NCI-H69 (cell line): ENCODE data around the gene C11orf52.
"Not testable (repeated sequence)": the region's sequence is repeated elsewhere in the genome, so short reads cannot be mapped to it uniquely, and the experiment has no call there.

ENCODE experiments used
- DNase-seq: peaks from one replicate; lab custom pipeline; 2025; lab: John Stamatoyannopoulos, UW

C11orf52 gene

DNA sequence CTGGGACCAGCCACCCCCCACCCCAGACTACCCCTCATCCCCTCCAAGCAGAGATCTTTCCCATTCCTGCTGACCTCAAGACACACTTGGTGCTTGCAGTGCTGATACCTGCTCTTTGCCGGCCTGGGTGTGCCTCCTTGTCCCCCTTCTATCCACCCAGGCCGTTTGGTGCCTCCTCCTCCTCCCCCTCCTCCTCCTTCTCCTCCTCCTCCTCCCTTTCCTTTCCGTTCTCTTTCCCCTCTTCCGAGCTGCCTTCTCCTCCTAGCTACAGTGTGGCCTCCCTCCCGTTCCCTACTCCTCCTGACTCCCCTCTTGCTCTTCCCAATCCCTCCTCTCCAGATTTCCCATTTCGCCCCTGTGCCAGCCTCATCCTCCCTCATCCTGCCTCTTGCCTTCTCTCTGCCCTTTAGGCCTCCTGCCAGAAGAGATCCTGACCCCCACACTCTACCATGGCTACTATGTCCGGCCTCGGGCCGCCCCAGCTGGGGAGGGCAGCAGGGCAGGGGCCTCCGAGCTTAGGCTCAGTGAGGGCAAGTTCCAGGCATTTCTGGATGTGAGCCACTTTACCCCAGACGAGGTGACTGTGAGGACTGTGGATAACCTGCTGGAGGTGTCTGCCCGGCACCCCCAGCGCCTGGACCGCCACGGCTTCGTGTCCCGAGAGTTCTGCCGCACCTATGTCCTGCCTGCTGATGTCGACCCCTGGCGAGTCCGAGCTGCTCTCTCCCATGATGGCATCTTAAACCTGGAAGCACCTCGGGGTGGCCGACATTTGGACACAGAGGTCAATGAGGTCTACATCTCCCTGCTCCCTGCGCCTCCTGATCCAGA is 5.5 kb upstream of the C11orf52 start:
- DNase-seq, result no peak

DNA sequence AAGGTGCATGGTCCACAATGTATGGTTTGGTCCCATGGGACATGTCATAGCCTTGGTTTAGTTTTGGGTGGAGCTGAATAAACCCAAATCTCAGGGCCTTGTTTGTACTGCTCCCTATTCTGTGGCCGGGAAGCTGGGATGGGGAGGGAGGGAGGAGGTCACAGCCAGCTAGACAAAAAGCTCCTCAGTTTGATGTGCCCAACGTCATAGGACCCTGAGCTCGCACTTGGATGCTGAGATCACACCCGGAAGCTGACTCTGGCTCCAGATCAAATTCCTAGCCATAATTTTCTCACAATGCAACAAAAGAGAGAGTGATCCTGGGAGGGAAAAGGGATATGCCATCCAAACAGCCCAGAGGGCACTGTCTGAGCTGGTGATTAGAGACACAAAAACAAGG is 4.7 kb upstream of the C11orf52 start:
- peak; percentile 91 for DNase-seq

DNA sequence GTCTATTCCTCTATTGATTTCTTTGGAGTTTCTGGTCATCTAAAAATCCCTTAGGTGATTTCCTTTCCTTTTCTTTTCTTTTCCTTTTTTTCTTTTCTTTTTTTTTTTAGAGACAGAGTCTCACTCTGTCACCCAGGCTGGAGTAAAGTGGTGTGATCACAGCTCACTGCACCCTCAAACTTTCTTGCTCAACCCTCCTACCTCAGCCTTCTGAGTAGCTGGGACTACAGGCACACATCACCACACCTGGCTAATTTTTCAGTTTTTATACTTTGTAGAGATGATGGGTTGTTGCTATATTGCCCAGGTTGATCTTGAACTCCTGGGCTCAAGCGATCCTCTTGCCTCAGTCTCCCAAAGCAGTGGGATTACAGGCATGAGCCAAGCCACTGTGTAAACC is 1.9 kb upstream of the C11orf52 start:
- DNase-seq, result no peak

DNA sequence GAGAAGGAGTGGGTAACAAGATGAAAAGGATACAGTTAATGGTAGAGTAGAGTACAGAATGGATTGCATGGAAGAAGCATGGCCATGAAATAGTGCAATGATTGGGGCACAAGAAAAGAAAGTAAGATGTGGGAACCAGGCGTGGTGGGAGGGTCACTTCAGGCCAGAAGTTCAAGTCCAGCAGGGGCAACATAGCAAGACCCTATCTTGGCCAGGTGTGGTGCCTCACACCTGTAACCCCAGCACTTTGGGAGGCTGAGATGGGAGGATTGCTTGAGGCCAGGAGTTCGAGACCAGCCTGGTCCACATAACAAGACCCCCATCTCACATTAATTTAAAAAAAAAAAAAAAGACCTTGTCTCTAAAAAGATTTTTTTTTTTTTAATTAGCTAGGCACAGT is 1.4 kb upstream of the C11orf52 start:
- no peak for DNase-seq

DNA sequence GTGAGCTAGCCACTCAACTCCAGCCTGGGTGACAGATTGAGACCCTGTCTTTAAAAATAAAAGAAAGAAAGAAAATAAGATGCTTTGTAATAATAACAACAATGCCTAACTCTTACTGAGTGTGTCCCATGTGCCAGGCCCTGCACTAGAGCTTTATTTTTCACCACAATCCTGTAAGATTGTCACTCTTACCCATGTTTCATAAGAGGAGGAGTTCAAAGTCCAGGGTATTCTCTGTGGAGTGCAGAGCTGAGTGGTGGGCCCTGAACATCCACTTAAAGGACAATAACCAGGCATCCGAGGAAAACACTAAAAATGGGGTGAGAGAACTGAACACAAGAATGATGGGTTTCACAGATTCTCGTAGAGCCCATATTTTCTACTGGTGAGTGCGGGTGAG is 925 bp upstream of the C11orf52 start:
- no peak for DNase-seq

DNA sequence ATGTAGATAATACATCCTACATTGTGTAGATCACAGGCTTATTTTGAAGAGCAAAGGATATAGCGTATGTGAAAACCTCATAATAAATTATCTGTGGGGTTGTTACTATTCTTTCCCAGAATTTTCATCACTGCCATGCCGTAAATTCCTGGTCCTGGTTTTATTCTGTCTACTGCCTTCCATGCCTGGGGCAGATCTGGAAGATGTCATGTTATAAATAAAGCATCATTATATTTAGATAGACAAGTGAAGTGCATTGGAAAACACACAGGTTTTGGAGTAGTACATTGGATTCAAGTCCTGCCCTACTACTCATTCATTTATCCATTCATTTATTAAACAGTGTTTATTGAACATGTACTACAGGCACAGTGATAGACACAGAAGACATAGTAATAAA is 2.2 kb downstream of the C11orf52 start:
- no peak for DNase-seq

DNA sequence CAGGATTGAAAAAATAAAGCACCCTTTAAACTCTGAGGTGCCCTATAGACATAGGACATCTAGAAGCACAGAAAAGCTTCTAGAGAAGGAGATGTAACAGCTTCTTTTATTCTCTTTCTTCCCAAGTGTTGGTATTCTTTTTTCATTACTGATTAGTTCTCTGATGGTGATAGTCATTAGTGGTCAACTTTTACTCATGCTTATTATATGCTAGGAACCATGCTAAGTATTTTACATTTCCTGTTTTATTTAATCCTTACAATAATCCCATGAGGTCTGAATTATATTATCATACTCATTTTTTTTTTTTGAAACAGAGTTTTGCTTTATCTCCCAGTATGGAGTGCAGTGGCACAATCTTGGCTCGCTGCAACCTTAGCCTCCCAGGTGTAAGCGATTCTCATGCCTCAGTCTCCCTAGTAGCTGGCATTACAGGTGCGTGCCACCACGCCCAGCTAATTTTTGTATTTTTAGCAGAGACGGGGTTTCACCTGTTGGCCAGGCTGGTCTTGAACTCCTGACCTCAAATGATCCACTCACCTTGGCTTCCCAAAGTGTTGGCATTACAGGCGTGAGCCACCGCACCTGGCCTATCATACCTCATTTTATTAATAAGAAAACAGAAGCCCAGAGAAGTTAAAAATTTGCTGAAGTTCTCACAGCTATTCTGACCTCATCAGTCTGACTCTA is 3.0 kb downstream of the C11orf52 start:
- DNase-seq, result no peak

DNA sequence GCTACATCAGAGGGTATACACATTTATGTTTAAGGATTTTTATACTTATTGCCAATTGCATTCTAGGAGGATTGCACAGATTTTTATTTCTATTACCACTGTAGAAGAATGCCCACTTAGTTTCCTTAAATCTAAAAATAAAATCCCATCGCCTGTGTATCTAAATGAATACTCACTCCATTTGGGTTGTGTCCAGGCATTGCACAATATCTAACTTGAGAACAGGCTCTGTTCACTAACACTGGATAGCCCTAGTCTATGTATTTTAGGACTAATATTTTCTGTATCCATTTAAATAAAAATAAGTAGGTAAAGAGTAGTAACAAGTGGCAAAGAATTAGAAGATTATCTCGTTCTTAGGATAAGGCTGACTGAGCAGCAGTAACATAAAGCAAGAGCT is 4.1 kb downstream of the C11orf52 start:
- peak; percentile 41 for DNase-seq

DNA sequence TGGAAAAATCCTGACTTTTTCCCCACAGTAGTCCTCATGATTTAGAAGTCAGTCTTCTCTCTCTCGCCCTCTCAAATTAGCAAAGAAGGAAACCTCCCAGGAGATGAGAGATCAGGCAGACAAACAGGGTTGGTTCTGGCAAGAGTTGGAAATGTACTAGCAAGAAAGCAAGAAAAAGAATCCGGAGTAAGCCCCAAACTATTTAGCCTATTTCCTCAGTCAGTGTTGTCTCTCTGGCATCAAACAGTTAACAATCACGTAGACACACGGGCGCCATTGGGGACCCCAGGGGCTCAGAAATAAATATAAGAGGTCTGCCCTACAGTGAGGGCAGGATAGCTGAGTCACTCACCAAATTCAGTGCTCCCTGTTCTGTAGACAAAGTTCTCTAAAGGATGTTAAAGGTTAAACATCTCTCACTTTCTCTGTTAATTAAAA is 4.7 kb downstream of the C11orf52 start:
- DNase-seq, result peak; percentile 66

DNA sequence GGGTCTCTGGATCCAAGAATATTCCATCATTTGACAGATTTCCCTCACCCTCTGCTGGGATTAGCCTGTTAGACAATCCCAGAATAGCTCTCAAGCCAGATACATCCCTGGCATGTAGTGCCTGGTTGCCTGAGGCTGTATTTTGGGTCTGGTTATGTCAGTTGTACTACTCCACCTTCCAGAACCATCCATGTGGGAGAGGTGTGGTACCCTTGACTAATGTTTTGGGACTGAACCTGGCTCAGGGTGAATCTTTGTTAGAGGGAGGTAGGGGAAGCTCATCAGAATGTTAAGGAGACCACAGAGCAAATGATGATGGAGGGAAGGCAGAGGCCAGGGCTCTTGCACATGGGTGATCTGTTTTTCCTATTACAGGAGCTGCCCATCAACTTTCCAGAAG is 5.2 kb downstream of the C11orf52 start:
- peak; percentile 55 for DNase-seq

DNA sequence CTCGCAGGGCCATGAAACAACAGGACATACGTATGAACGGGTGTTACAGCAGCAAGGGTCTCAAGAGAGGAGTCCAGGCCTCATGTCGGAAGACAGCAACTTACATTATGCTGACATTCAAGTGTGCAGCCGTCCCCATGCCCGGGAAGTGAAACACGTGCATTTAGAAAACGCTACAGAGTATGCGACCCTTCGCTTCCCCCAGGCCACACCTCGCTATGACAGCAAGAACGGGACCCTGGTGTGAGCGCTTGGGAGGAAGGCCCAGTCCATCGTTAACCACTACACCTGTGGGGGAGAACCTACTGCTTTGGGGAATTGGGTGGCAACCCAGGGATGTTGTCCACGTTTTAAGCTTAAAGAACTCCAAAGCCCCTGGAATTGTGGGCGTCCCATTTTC is 7.2 kb downstream of the C11orf52 start:
- no peak for DNase-seq

DNA sequence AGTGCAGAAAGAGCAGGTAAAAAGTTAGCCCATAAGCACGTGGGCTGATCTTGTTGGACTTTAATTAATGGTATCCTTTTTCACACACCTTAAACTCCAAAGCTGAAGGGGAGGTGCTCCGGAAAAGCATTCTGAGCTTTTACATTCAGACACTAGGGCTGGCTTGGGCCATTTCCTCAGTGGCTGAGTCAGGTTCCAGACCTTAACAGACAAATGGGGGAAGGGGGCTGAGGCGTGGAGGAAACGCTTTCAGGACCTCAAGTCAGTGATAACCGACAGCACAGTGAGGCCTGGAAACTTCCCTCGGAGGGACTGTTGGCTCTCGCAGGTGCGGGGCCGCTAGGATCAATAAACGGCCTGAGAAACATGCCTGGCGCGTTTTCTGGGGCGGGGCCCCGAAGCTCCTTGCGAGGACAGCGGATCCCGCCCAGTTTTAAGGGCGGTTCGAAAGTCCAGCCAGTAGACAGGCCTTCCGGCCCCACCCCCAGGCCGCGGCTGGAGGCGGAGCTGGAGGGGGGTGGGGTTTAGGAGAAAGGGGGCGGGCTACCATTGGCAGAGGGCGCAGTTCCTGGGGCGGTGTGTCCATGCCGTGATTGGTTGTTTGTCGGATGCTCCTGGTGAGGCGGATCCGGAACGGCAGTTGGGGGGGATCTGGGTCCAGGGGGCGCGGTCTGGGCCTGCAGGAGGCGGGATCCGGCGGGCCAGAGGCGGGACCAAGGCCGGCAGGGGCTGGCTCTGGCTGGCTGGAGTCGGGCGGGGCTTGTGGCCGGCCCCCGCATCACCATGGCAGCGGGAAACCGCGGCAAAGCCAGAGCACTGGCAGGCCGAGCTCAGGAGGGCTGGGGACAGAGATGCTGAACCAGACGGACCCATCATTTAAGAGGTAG is 8.0 kb downstream of the C11orf52 start:
- peak; percentile 100 for DNase-seq

DNA sequence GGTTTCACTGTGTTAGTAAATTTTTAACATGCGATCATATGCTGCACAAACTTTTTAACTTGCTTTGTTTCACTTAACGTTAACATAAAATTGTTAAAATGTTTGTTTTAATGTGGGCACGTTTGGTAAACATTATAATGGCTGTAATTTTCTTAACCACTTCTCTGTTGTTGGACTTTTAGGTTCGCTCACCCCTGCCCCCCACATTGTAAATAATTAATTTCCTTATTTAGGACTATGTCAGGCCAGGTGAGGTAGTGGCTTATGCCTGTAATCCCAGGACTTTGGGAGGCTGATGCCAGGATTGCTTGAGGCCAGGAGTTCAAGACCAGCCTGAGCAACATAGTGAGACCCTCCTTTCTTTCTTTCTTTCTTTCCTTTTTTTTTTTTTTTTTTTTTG is 11.8 kb downstream of the C11orf52 start:
- no peak for DNase-seq

DNA sequence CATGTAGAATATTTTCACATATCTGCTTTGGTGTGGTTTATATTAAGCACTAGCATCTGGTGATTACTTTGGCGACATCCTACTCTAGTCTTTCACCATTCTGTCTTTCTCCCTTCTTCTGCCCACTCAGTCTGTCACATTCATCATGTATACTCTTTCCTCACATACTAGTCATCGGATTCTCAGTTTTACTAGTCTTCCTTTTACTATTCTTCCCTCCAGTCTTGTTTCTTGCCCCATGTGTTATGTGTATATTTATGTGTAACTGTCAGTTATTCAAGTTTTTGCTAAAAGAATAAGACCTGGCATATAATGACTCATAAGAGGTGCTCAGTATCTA is 13.9 kb downstream of the C11orf52 start:
- DNase-seq, result no peak

DNA sequence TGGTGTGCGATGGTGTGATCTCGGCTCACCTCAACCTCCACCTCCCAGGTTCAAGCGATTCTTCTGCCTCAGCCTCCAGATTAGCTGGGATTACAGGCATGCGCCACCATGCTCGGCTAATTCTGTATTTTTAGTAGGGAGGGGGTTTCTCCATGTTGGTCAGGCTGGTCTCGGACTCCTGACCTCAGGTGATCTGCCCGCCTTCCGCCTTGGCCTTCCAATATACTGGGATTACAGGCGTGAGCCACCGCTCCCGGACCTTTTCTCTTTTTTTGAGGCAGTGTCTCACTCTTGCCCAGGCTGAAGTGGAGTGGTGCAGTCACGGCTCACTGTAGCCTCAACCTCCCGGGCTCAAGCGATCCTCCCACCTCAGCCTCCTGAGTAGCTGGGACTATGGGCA is 14.5 kb downstream of the C11orf52 start:
- DNase-seq, result not testable (repeated sequence)

DNA sequence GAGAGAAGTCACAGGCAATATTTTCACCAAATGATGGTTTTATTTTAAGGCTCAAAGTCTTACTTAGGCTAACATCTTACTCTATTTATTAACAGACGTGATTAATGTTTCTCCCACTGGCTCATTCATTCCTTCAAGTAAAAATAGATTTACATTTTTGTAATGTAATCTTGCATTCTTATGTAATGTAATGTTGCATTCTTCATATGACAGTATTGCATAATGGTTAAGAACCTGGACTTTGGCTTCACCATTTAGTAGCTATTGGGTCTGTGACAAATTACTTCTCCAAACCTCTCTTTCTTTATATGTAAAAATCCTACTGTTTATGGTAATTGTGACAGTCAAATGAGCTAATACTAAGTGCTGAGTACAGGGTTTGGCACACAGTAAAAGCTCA is 15.2 kb downstream of the C11orf52 start:
- no peak for DNase-seq

DNA sequence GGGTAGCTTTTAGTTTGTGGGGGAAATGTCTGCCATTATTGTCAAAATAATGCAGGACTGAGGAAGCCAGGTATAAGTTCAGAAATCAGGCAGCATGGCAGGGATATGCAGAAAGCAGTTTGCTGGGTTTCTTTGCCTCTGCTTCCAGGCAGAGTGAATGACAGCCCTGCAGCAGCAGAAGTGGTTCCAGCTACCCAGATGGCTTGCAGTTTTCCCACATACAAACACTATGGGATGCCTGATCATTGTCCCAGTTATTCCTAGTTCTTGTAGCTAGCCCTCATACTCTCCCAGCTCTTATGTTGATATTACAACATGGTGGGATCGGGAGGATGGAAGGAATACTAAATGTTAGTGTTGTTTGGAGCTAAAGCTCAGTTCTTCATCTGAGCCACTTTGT is 15.6 kb downstream of the C11orf52 start:
- DNase-seq, result no peak

DNA sequence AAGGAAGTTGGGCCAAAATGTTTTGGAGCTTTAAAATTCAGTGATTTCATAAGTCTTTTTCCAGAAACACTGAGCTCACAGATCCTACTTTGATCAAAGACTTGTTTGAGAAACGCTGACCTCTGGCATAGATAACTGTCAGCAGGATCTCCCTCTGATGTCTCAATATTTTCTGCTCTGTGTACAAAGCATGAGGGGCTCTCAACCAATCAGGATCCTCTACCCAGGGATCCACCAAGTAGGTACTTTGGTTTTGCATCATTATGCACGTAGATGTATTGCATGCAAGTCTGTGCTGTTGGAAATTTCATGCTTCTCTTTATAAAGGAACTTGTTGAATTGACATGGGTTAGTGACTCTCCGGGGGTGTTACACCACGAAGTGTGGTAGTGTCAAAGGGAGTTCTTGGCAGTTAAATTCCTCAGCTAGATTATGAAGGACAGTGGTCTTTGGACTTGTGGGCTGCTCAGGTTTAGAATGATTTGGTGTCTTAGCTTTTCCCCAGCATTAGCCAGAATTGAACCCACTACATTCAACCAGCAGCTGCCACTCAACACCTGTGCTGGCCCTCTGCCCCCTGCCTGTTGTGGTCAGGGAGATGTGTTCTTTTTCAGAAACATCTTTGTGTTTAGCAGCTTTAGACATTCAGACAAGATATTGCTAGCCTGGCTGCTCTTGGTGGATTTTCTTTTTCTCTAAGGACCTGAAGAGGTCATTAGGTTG is 16.8 kb downstream of the C11orf52 start:
- no peak for DNase-seq

DNA sequence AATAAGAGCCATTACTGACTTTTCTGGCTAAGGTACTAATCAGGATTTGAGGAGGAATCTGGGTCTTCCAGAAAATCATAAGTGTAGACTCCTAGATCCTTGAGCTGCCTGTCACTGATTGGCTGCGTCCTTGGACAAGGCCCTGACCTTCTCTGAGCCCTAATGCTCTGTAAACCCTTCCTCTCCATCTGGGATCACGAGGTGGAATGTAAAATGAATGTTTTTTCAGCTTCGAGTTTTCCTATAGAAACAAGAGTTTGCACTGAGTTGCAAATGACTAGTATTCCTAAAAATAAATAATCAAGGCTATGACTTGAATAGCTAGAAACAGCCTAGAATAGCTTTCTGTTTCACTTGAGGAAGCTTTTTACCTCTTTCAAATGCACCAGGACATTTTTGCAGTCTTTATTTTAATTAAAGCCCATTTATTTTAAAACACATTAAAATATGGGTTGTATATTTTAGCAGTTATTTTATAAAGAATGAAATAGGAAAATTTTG is 17.4 kb downstream of the C11orf52 start:
- DNase-seq, result no peak

DNA sequence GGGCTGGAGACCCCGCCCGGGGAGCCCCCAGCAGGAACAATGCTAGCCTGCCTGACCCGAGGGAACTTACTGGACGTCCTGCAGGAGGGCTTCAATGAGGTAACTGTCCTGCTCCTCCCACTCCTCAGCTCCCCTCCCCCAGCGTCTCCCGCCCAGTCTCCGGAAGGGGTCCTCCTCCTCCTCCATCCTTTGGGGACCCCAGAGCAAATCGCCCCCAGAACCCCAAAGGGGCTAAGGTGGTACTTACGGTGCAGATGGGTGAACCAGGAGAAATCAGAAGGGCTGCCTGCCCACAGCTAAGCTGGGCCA is 18.7 kb downstream of the C11orf52 start:
- DNase-seq, result no peak

DNA sequence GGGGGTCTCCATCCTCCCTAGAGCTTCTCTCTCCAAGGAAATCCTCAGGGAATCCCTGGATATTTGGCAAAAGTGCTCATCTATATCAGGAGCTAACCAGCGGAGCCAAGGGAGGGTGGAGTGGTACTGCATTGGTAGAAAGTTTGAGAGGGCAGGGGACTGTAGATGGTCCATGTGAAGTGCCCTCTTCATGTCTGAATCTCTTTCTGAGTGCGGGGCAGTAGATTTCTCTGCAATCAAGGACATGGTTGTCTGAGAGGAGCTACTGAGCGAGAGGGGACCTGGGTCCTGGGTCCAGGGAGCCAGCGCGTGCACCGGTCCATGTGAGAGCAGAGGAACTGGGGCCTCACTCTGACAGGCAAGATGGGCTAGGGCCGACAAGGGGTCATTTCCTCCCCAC is 19.1 kb downstream of the C11orf52 start:
- peak; percentile 38 for DNase-seq

DNA sequence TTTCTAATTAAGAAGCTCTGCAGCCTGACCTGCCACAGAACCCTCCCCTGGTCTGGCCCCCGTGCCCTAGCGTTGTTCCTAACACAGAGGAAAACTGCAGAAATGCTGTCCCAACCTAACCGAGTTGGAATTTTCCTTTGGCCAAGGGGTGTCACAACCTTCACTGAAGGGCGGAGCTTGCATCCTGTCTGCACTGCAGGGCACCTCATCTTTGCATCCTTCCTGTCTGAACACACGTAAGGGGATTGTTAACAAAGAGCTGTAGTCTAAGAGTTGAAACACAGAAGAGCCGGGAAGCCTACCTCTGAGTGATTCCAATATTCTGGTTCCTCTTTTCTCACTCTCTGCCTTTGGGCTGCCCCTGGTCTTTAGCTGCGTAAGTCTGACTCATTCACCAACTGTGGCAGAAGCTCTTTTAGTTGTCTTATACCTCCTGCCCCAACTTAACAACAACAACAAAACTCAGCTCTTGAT is 20.0 kb downstream of the C11orf52 start:
- peak; percentile 68 for DNase-seq
